HepG2 (cell line): ENCODE results near the gene WNT1. TPM values are rescaled to one million over a fixed set of nuclear protein-coding genes. Genes with fewer than 3 reads are reported as not detected.
A peak's percentile ranks its signal among the peaks of the same experiment; 100 is the strongest.

ENCODE experiments used
- ATAC-seq: fragments of 200-7000 bp; cut with Tn5 transposase; 3 replicates; pipeline ENCODE4 v1.9.1; 2020; ENCODE audit warnings: mild to moderate bottlenecking, moderate library complexity
- BruUV-seq: library from RNA; stranded (reverse); fragments of 400-500 nt; replicated peaks from 2 replicates; lab custom pipeline; 2021; lab: Mats Ljungman, UMichigan
- CTCF ChIA-PET: fragments of 300-600 bp; formaldehyde crosslinking; extraction: SDS; loops from one replicate; lab custom pipeline; 2021; ENCODE audit warnings: low total read pairs, inconsistent platforms, low intra/inter-chr PET ratio; lab: Yijun Ruan, JAX
- POLR2A ChIA-PET: fragments of 350-600 bp; sonication (Branson Sonifier 250); formaldehyde crosslinking; loops from one replicate; lab custom pipeline; 2020; ENCODE audit warnings: antibody characterized with exemption, inconsistent platforms; lab: Yijun Ruan, JAX
- DNase-seq: peaks from one replicate; pipeline ENCODE4 v3.0.0-alpha.2; 2015; ENCODE audit warnings: low spot score
- FAIRE-seq: peaks from 3 replicates; lab custom pipeline; 2011; peaks lifted over from hg19 to GRCh38; lab: Jason Lieb, UNC
- H2AFZ ChIP-seq: one replicate; pipeline ENCODE4 v1.6.1; 2011; ENCODE audit warnings: low read length, inconsistent platforms
- H3K27ac ChIP-seq: fragments of 300-600 bp; 3 replicates; pipeline ENCODE4 v1.8.0; 2011; ENCODE audit warnings: mixed run types, mild to moderate bottlenecking, mixed read lengths, low read length, inconsistent platforms; ENCODE audit not compliant: insufficient read depth; ENCODE audit errors: extremely low read length
- H3K27me3 ChIP-seq, 2 experiments: fragments of 200-600 bp in 1 of 2; 2 replicates in 1 of 2; 3 replicates in 1 of 2; pipeline versions ENCODE4 v1.6.0 to v1.8.0; 2011; ENCODE audit warnings: low read length in 2 of 2, mild to moderate bottlenecking in 2 of 2, moderate library complexity in 2 of 2, inconsistent platforms in 1 of 2; ENCODE audit not compliant: insufficient read depth in 2 of 2, control insufficient read depth in 1 of 2
- H3K36me3 ChIP-seq, 2 experiments: fragments of 200-600 bp in 1 of 2; replicated peaks in 1 of 2; 2 replicates in 1 of 2; 3 replicates in 1 of 2; pipeline versions ENCODE4 v1.5.1 to v1.8.0; 2011; ENCODE audit warnings: low read length in 2 of 2, inconsistent platforms in 1 of 2; ENCODE audit not compliant: insufficient read depth in 2 of 2, control insufficient read depth in 1 of 2
- H3K4me1 ChIP-seq: 2 replicates; pipeline ENCODE4 v1.5.1; 2012; ENCODE audit warnings: low read length, inconsistent platforms; ENCODE audit not compliant: insufficient read depth
- H3K4me2 ChIP-seq: 2 replicates; pipeline ENCODE4 v1.6.0; 2011; ENCODE audit warnings: low read depth, low read length, inconsistent platforms
- H3K4me3 ChIP-seq, 3 experiments: fragments of 200-600 bp in 1 of 3; sonication (generic), shearing (Covaris generic) in 1 of 3; replicated peaks in 1 of 3; 2 replicates each; pipeline ENCODE4 v1.5.1; 2011 to 2016; ENCODE audit warnings: low read length in 3 of 3, inconsistent platforms in 2 of 3, low read depth in 2 of 3, mild to moderate bottlenecking in 2 of 3, control low read depth in 1 of 3, mixed read lengths in 1 of 3; ENCODE audit not compliant: insufficient read depth in 1 of 3
- H3K79me2 ChIP-seq: one replicate; pipeline ENCODE4 v1.6.1; 2011; ENCODE audit warnings: low read length, inconsistent platforms; ENCODE audit not compliant: insufficient read depth
- H3K9ac ChIP-seq: 2 replicates; pipeline ENCODE4 v1.6.0; 2011; ENCODE audit warnings: mild to moderate bottlenecking, low read depth, low read length, inconsistent platforms; ENCODE audit not compliant: insufficient read depth
- H3K9me3 ChIP-seq: 2 replicates; pipeline ENCODE4 v1.5.1; 2012; ENCODE audit warnings: mild to moderate bottlenecking, low read length
- H4K20me1 ChIP-seq: 2 replicates; pipeline ENCODE4 v1.6.0; 2011; ENCODE audit warnings: inconsistent platforms, mild to moderate bottlenecking, low read length, moderate library complexity; ENCODE audit not compliant: insufficient read depth
- DZIP1 ChIP-seq: sonication (generic); formaldehyde crosslinking; IDR thresholded peaks from 2 replicates; pipeline ENCODE4 v1.5.0; 2020; ENCODE audit warnings: mild to moderate bottlenecking, missing genetic modification reagents
- HNRNPL ChIP-seq: fragments of 200-400 bp; formaldehyde crosslinking; IDR thresholded peaks from 2 replicates; pipeline ENCODE4 v1.6.1; 2017; ENCODE audit warnings: mild to moderate bottlenecking, low read depth, low read length
- LCORL ChIP-seq, 2 experiments: fragments of 450-650 bp in 1 of 2; sonication (generic) in 1 of 2; formaldehyde crosslinking in 1 of 2; IDR thresholded peaks; 2 replicates each; pipeline versions ENCODE4 v1.5.0 to v1.6.1; 2017 to 2020; ENCODE audit warnings: antibody characterized with exemption in 1 of 2, missing genetic modification reagents in 1 of 2
- POLR2AphosphoS2 ChIP-seq: IDR thresholded peaks from 2 replicates; pipeline ENCODE4 v1.6.1; 2011; ENCODE audit warnings: low read depth, low read length, improper control_type of control experiment
- RAD21 ChIP-seq: fragments of 450-650 bp; formaldehyde crosslinking; IDR thresholded peaks from 2 replicates; pipeline ENCODE4 v1.5.0; 2020; ENCODE audit warnings: mild to moderate bottlenecking
- ZNF337 ChIP-seq: sonication (generic); formaldehyde crosslinking; IDR thresholded peaks from 2 replicates; pipeline ENCODE4 v1.5.1; 2020; ENCODE audit warnings: missing genetic modification reagents, low read depth, mild to moderate bottlenecking, borderline replicate concordance
- ZNF350 ChIP-seq: sonication (generic); formaldehyde crosslinking; IDR thresholded peaks from 2 replicates; pipeline ENCODE4 v1.4.0; 2020; ENCODE audit warnings: mild to moderate bottlenecking, low read depth, missing genetic modification reagents, borderline replicate concordance
- ZNF432 ChIP-seq: sonication (generic); formaldehyde crosslinking; IDR thresholded peaks from 2 replicates; pipeline ENCODE4 v1.5.0; 2020; ENCODE audit warnings: missing genetic modification reagents, mild to moderate bottlenecking, borderline replicate concordance
- ZNF512B ChIP-seq: sonication (generic); formaldehyde crosslinking; IDR thresholded peaks from 2 replicates; pipeline ENCODE4 v1.5.1; 2020; ENCODE audit warnings: missing genetic modification reagents, mild to moderate bottlenecking, borderline replicate concordance
- ZNF749 ChIP-seq: sonication (generic); formaldehyde crosslinking; IDR thresholded peaks from 2 replicates; pipeline ENCODE4 v1.8.0; 2022; ENCODE audit warnings: mild to moderate bottlenecking, missing genetic modification reagents, moderate library complexity, borderline replicate concordance
- ZNF879 ChIP-seq: sonication (generic); formaldehyde crosslinking; IDR thresholded peaks from 2 replicates; pipeline ENCODE4 v1.8.1; 2023; ENCODE audit warnings: missing genetic modification reagents
- ZSCAN5A ChIP-seq: sonication (generic); formaldehyde crosslinking; IDR thresholded peaks from 2 replicates; pipeline ENCODE4 v1.8.0; 2022; ENCODE audit warnings: mild to moderate bottlenecking, missing genetic modification reagents, borderline replicate concordance
- WGBS: methylation state at CpG from one replicate; pipeline ENCODE4 v1.1.6; 2017; ENCODE audit warnings: low lambda C conversion rate; 5-methylcytosine and 5-hydroxymethylcytosine counted together
- in situ Hi-C: cut with HindIII; loops from 2 replicates; pipeline ENCODE4 v1.10.0; 2017; ENCODE audit warnings: low pct_unique_long_range_greater_than_20kb; ENCODE audit not compliant: extremely low pct_ligation_motif_present
- intact Hi-C: fragments of 100-400 bp; cut with micrococcal nuclease; formaldehyde crosslinking; loops from one replicate; pipeline ENCODE4 v1.10.0; 2022; ENCODE audit not compliant: unreplicated experiment
- polyA plus RNA-seq, 8 experiments: library from polyadenylated mRNA; depleted of rRNA in 3 of 8; stranded (reverse) in 7 of 8; unstranded in 1 of 8; fragments of >200 nt; fragmentation: Illumina TruSeq in 4 of 8; extraction: Trizol in 4 of 8; gene quantifications; 2 replicates each; pipeline versions ENCODE4 v1.2.1 to v1.2.3, GENCODE V29; 2011 to 2016; ENCODE audit warnings: low read depth in 4 of 8, missing spikeins in 1 of 8, mixed read lengths in 1 of 8; ENCODE audit not compliant: insufficient read depth in 1 of 8
- total RNA-seq, 5 experiments: library from RNA; depleted of rRNA; stranded (reverse); fragments of >200 nt; fragmentation: Illumina TruSeq; extraction: Trizol; gene quantifications; 2 replicates each; pipeline ENCODE4 v1.2.3, GENCODE V29; 2016; ENCODE audit warnings: low read depth in 1 of 5

Gene WNT1
- total and polyA plus RNA-seq, 2 of the 13 experiments (the other 11 are each of a cell fraction or from before 2014, with no cell fraction given) = not detected

- TF ChIP-seq ZNF337 (CRISPR knock-in tag) (no peak), LCORL (IDR thresholded peaks at IDR 0.05) (no peak), LCORL (CRISPR knock-in tag; IDR thresholded peaks at IDR 0.05) (no peak), ZNF350 (CRISPR knock-in tag) (no peak), POLR2AphosphoS2 (no peak), HNRNPL (no peak)
Measured at GRCh38 chr12:48966177-48966895, 11.8 kb upstream of the WNT1 start (continued).

GRCh38 chr12:48967991-48968390 is 10.1 kb upstream of the WNT1 start:
- peaks cover 33% of the 10 kb centered on the region for H3K4me1 ChIP-seq
- H3K36me3 ChIP-seq = no peaks in the 10 kb centered on the region
- peaks cover 4% of the 10 kb centered on the region; the same call in 1 of the 2 replicates for H4K20me1 ChIP-seq
- no peaks in the 10 kb centered on the region for H3K79me2 ChIP-seq
- no peak for FAIRE-seq
- CTCF ChIA-PET = no interaction called here
- H3K27ac ChIP-seq = no peak overlapping the region
- in situ Hi-C loops (no loop called here), intact Hi-C loops (no loop called here)
- no peak overlapping the region for H3K4me2 ChIP-seq
- peak; percentile 14 for ATAC-seq
- DNase-seq = no peak
- H3K9ac ChIP-seq = no peak overlapping the region
- no peak overlapping the region for H2AFZ ChIP-seq
- no TSS peak for BruUV-seq
- no peak for TF ChIP-seq ZNF879 (CRISPR knock-in tag)
- TF ChIP-seq RAD21 (CRISPR knock-in tag) = no peak
- no peak for TF ChIP-seq DZIP1 (CRISPR knock-in tag)
- no peak for TF ChIP-seq ZNF432 (CRISPR knock-in tag)
- no peak for TF ChIP-seq ZNF749 (CRISPR knock-in tag)
- TF ChIP-seq ZNF512B (CRISPR knock-in tag) = no peak
- TF ChIP-seq ZSCAN5A = no peak
- H3K9me3 ChIP-seq = no peaks in the 10 kb centered on the region
- peaks cover 22 to 78% of the 10 kb centered on the region in 2 experiments for H3K27me3 ChIP-seq
- no peak overlapping the region for H3K4me3 ChIP-seq
- POLR2A ChIA-PET = interaction anchor here (1.0 kb wide), 1 partner anchor 11 kb away, joined by 4 read pairs; the partner anchor contains the start of gene ARF3
- 3% methylated on average over 3 of the region's 7 CpGs for WGBS
